ENCODE measurements around the gene ITGA11.
"Not testable (repeated sequence)": the region's sequence is repeated elsewhere in the genome, so short reads cannot be mapped to it uniquely, and the experiment has no call there.

The ITGA11 gene

DNA sequence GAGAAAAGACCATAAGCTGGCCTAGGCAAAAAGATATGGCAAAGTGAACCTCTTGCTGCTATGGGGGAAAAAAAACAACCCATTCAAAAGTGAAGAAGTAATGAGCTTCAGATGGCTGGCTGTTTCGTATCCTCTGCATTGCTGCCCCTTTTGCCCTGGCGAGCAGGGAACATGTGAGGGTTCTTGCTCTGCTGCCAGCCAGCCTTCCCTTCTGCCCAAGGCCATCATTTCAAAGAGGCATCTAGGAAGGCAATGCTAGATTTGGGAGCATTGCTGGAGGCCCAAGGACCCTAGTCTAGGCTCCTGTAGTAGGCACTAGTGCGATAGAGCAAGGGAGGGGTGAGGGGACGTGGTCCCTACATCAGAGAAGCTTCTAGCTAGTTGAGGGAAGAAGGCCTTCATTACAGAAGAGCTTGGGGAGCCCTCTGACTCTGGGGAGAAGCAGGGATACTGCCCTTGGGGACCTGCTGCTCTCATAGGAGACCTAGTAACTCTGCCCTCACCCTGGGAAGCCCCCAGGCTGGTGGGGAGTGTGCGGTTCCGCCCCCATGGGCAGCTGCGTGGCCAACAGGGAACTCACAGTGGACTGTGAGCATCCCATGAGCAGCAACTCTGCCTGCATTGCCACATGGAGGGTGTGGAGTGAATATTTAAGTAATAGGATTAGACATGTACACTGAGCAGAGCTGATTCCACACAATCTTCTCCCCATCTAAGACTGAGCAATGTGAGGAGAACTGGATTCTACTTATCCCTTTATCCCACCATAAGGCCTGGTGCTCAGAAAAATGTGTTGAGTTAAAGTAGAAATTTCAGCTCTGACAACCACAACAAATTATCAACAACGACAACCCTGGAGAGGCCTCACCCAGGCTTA, 21.3 kb downstream of the ITGA11 start:
- no peak for DNase-seq

GRCh38 chr15:68409736-68410370, 22.1 kb downstream of the ITGA11 start:
- DNase-seq = no peak

DNA sequence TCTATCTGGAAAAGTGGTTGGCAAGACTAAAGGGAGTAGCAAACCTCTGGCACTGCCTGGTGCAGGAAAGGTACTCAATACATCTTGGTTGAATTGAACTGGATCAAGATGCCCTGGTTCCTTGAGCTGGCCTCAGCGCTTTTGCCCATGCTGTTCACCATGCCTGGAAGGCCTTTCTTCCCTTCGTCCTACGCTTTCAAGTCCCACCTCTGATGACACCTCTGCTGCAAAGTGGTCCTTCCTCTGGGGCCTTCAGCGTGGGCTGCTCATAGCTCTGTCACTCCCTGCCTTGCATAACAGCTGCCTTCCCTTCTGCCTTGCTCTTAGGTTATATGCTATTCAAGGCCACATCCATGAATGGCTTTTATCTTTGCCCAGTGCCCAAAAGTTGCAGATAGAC, 23.0 kb downstream of the ITGA11 start:
- DNase-seq = no peak

GRCh38 chr15:68407886-68408881, 23.8 kb downstream of the ITGA11 start:
- no peak for DNase-seq

GRCh38 chr15:68407141-68407885, 24.6 kb downstream of the ITGA11 start:
- DNase-seq = no peak

DNA sequence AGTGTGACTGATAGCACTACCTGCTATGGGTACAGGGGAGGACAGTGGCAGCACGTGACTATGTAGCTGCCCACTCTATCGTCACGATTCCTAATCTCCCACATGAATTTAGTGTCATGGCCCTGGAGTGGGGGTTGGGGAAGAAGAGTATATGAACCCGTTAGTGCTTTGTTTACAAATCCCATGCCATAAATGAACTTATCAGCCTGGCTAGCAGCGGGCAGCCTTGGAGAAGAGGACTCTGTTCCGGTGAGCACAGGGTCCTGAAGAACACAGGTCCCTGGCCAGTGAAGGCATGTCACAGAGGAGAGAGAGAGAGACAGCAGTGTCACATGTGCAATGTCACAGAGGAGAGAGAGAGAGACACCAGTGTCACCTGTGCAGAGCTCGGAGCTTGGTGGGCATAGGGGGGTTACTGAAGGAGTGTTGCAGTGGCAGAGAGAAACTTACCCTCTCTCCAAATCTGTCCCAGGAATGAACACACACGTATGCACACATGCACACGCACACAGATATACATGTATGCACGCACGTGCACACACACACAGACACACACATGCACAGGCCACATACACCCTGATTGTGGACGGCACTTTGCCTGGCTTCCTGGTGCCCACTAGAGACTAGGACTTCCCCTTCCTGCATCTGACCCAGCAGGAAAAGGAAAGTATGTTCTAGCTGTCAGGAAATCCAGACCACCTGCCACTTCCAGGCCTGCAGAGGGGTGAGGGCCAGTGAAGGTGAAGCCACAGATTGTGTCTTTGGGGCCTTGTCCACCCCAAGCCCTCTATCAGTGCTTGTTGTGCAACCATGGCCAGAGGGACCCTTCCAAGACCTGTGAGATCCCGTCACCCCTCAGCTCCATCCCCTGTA, 26.3 kb downstream of the ITGA11 start:
- DNase-seq = no peak

DNA sequence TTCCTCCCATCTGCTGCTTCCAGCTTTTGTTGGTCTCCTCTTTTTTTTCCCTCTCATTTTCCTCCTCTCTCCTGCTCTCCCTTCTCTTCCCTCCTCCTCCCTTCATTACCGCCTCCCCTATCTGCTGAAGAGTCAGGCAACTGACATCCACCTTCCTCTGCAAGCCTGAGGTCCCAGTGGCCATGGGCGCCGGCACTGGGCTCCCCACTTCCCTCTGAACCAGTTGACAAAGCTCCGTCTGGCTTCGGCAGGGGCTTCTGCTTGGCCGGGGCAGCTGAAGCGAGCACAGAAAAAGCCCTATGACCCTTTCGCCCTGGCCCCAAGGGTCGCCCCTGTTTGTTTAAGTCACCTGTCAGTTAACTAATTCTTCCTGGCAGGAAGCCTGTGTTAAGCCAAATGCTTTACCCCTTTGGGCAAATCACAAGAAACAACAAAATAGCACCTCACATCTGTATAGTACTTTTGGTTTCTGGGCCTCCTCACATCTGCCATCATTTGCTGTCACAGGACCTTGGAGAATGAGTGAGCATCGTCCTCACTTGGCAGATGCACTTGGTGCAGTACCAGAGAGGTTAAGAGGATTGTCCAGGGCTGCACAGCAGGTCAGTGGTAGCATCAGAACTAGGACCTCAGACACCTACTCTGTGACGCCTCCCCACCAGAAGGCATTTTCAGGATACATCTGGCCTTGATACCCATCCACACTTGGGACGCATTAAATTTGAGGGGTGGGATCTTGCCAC, 27.7 kb downstream of the ITGA11 start:
- DNase-seq = no peak

DNA sequence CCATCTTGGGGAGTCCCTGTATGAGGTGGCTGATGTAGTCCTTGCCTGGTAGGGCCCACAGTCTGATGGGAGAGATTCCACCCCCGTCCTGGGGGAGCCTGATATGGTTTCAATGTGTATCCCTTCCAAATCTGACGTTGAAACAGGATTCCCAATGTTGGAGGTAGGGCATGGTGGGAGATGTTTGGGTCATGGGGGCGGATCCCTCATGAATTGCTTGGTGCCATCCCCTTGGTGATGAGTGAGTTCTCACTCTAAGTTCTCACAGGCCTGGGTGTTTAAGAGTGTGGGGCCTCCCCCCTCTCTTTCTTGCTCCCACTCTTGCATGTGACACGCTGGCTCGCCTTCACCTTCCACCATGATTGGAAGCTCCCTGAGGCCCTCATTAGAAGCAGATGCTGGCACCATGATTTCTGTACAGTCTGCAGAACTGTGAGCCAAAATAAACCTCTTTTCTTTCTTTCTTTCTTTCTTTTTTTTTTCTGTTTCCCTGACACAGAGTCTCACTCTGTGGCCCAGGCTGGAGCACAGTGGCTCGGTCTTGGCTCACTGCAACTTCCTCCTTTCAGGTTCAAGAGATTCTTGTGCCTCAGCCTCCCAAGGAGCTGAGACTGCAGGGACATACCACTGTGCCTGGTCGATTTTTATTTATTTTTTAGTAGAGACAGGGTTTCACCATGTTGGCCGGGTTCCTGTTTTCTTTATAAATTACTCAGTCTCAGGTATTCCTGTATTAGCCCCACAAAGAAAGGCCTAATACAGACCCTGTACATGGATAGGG, 28.6 kb downstream of the ITGA11 start:
- DNase-seq = no peak

GRCh38 chr15:68402432-68403160, 29.4 kb downstream of the ITGA11 start:
- no peak for DNase-seq

DNA sequence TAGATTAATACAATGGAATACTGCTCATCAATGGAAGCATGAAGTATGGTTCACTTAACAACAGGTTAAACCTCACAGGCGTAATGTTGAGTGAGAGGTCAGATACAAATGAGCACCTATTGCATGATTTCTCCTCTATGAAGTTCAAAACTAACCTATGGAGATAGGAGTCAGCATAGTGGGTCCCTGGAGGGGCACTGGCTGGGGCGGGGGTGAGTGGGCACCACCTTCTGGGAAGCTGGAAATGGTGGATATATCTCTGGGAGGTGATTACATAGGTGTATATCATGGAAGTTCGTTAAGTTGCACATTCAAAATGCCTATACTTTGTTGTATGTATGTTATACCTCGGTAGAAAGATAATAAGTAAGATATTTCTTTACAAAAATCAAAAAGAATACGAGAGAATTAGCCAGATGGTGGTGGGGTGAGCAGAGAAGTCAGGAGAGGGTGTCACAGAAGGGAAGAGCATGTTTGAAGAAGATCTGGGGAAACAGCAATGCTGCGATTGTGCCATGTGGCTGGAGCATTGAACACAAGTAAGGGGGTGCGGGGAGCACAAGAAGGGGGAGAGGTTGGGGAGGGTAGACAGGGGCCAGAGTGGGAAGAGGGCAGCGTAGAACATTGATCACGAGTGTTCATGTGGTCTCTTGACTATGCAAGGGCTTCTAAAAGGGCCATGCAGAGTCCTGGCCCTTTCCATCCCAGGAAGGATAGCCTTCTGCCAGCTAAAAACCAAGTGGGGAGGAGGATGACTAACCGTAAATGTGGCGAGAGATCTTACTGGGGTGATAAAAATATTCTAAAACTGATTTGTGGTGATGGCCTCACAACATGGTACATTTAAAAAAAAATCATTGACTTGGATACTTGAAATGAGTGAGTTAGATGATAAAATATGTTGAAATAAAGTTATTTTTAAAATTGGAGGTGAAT, 30.2 kb downstream of the ITGA11 start:
- no peak for DNase-seq

- no peak for DNase-seq
These were observed 31.9 kb downstream of the ITGA11 start for GRCh38 chr15:68400066-68400456.

DNA sequence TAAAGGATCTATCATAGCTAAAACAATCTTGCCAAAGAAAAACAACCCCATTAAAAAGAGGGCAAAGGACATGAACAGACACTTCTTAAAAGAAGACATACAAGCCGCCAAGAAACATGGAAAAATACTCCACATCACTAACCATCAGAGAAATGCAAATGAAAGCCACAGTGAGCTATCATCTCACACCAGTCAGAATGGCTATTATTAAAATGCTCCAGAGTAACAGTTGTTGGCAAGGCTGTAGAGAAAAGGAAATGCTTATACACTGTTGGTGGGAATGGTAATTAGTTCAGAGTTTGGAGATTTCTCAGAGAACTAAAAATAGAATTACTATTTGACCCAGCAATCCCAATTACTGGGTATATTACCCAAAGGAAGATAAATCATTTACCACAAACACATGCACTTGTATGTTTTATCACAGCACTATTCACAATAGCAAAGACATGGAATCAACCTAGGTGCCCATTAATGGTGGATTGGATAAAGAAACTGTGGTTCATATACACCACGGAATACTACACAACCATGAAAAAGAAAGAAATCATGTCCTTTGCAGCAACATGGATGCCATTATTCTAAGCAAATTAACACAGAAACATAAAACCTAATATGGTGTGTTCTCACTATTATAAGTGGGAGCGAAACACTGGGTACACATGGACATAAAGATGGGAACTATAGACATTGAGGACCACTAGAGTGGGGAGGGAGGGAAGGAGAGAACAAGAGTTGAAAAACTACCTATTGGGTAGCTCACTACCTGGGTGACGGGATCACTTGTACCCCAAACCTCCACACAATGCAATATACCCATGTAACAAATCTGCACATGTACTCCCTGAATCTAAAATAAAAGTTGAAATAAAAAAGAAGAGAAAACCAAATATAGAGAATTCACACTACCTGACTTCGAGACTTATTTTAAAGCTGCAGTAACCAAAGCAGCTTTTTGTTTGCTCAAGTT, 32.6 kb downstream of the ITGA11 start:
- no peak for DNase-seq

DNA sequence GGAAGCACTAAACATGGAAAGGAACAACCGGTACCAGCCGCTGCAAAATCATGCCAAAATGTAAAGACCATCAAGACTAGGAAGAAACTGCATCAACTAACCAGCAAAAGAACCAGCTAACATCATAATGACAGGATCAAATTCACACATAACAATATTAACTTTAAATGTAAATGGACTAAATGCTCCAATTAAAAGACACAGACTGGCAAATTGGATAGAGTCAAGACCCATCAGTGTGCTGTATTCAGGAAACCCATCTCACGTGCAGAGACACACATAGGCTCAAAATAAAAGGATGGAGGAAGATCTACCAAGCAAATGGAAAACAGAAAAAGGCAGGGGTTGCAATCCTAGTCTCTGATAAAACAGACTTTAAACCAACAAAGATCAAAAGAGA, 34.0 kb downstream of the ITGA11 start:
- DNase-seq = not testable (repeated sequence)

DNA sequence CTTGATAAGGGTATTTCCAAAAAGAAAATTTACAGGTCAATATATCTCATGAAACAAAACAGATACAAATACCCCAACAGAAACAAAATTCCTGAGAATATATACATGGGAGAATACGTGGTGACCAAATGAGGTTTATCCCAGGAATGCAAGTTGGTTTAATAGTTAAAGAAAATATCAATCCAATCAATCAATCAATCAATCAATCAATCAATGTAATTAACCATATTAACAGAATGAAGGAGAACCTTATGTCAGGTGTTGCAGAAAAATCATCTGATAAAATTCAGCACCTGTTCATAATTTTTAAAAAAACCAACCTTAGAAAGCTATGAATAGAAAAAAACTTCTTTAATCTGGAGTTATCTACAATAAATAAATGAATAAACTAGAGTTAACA, 35.9 kb downstream of the ITGA11 start:
- no peak for DNase-seq

DNA sequence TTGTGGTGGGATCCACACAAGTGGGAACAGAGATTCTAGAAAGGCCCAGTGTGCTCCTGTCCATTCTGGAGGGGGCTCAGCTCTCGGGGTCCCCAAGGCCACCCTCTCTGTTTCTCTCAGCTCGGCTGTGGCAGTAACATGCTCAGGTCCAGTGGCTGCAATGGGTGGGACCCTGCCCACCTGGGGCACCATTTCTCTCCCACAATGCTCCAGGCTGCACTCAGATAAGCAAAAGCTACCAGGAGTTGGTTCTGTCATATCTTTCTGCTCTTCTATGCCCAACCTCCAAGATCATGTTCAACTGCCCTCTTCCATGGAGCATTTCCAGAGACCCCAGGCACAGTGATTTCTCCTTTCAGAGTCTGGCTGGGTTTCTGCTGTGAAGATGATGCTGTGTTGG, 40.8 kb downstream of the ITGA11 start:
- no peak for DNase-seq

- no peak for DNase-seq
These were observed 41.8 kb downstream of the ITGA11 start for GRCh38 chr15:68389936-68390817.
